ENCODE measurements around the gene AIFM3. TPM values are rescaled to one million over a fixed set of nuclear protein-coding genes. Genes with fewer than 3 reads are reported as not detected.

Gene AIFM3
- total and polyA plus RNA-seq, 2 of the 13 experiments (the other 11 are each of a cell fraction or from before 2014, with no cell fraction given), result 9.0 to 15.3 TPM

- TF ChIP-seq NR1H2 (CRISPR knock-in tag; IDR thresholded peaks at IDR 0.05; ENCODE audit: borderline replicate concordance, low read depth) (no peak), ZNF280B (CRISPR knock-in tag; IDR thresholded peaks at IDR 0.05; ENCODE audit: borderline replicate concordance) (no peak), TEAD3 (CRISPR knock-in tag; optimal IDR thresholded peaks at IDR 0.05; ENCODE audit: borderline replicate concordance) (peak; percentile 34), ZNF766 (CRISPR knock-in tag; IDR thresholded peaks at IDR 0.05; ENCODE audit: borderline replicate concordance) (no peak), ZBTB46 (CRISPR knock-in tag; IDR thresholded peaks at IDR 0.05; ENCODE audit: borderline replicate concordance) (no peak), ZNF597 (CRISPR knock-in tag; IDR thresholded peaks at IDR 0.05) (no peak), ZNF34 (CRISPR knock-in tag; IDR thresholded peaks at IDR 0.05; ENCODE audit: borderline replicate concordance) (no peak), NPAS2 (CRISPR knock-in tag; IDR thresholded peaks at IDR 0.05; ENCODE audit: borderline replicate concordance) (no peak), SCMH1 (CRISPR knock-in tag; IDR thresholded peaks at IDR 0.05; ENCODE audit: borderline replicate concordance) (no peak), FIP1L1 (IDR thresholded peaks at IDR 0.05; ENCODE audit: borderline replicate concordance, insufficient read depth, low read depth, low read length) (no peak), MLXIP (CRISPR knock-in tag; IDR thresholded peaks at IDR 0.05; ENCODE audit: borderline replicate concordance) (no peak), TBP (CRISPR knock-in tag; IDR thresholded peaks at IDR 0.05) (no peak), MEIS2 (CRISPR knock-in tag; IDR thresholded peaks at IDR 0.05) (peak; percentile 81; the same call in 1 of the 2 replicates), ZNF629 (CRISPR knock-in tag; conservative IDR thresholded peaks at IDR 0.05) (no peak), DR1 (CRISPR knock-in tag; IDR thresholded peaks at IDR 0.05) (no peak), CCDC6 (CRISPR knock-in tag; IDR thresholded peaks at IDR 0.05) (no peak), THAP7 (CRISPR knock-in tag; IDR thresholded peaks at IDR 0.05) (no peak), ZFP62 (CRISPR knock-in tag; IDR thresholded peaks at IDR 0.05) (no peak)
Observed at GRCh38 chr22:20951151-20951931, 15.7 kb upstream of the AIFM3 start (continued).
